ENCODE results near the gene PIK3C2B. TPM values are rescaled to one million over a fixed set of nuclear protein-coding genes. Genes with fewer than 3 reads are reported as not detected.

Gene PIK3C2B
- total and polyA plus RNA-seq, 2 donors (not counting 1 experiment from before 2014, with no cell fraction given) = 90.3 to 142 TPM

DNA sequence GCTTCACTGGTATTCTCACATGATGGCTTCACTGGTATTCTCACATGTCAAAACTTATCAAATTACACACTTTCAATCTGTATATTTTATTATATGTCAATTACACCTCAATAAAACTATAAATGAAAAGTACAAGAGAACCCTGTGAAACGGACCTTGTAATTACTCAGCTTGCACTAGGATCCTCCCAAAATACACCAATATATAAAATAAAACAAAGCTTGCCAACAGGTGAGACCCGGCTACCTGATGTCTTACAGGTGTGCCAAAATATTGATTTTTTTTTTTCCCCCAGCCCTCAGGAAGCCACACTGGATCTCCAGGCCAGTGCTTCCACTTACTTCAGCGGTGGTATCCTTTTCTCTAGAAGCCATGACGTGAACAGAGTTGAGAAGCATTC lies 22.9 kb downstream of the PIK3C2B start:
- POLR2A ChIA-PET = no interaction called here

DNA sequence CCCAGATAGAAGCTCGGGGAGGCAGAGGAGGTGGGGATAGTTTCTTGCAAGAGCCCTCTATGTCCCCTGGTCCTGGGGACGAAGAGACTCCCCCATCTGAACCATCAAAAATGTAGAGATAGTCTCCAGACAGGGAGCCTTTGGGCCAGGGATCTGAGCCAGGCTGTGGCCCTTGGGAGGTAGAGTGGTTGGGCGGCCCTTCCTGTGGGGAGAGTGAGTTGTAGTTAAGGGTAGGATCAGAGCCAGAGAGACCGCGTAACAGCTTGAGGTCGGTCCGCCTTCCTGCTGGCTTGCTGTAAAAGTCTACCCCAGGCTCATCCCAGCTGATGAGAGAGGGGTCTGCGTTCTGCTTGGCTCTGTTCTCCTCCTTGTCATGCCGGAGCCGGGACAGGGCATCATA lies 25.3 kb downstream of the PIK3C2B start:
- Histone ChIP-seq H4K20me1 (ENCODE audit: control insufficient read depth, insufficient read depth, low read length, poor library complexity, severe bottlenecking) (peaks cover 8% of the 10 kb centered on the region), H2AFZ (ENCODE audit: insufficient read depth, low read depth, low read length, poor library complexity, severe bottlenecking) (no peak overlapping the region), H3K36me3 (replicated peaks in 1 of 2; ENCODE audit: control extremely low read depth in 1 of 2, control insufficient read depth in 1 of 2, extremely low read depth in 1 of 2, insufficient read depth in 2 of 2, low read length in 1 of 2) (peaks cover 4 to 32% of the 10 kb centered on the region in 2 experiments), H3K4me3 (ENCODE audit: control extremely low read depth in 1 of 5, extremely low read depth in 1 of 5, insufficient read depth in 1 of 5, low read depth in 2 of 5, low read length in 4 of 5) (no peak overlapping the region), H3K27ac (ENCODE audit: low read length in 2 of 2) (no peak overlapping the region), H3K4me1 (ENCODE audit: control insufficient read depth in 2 of 2, insufficient read depth in 2 of 2, low read length in 2 of 2) (peaks cover 48 to 52% of the 10 kb centered on the region in 2 donors), H3K9me3 (ENCODE audit: control extremely low read depth in 1 of 3, control insufficient read depth in 2 of 3, insufficient read depth in 1 of 3, low read length in 2 of 3) (no peaks in the 10 kb centered on the region), H3K9ac (ENCODE audit: low read length) (no peak overlapping the region), H3K27me3 (replicated peaks in 1 of 4; ENCODE audit: control extremely low read depth in 1 of 4, control insufficient read depth in 3 of 4, insufficient read depth in 4 of 4, low read length in 3 of 4) (no peaks in the 10 kb centered on the region), H3K79me2 (ENCODE audit: control insufficient read depth, insufficient read depth, low read length) (peaks cover 75% of the 10 kb centered on the region), H3K4me2 (replicated peaks; ENCODE audit: low read depth, low read length, poor library complexity, severe bottlenecking) (no peak overlapping the region)
- ATAC-seq (ENCODE audit: low read depth) (no peak), DNase-seq (no peak)
- peaks cover 68% of the 10 kb centered on the region for H3K4me1 Mint-ChIP-seq
- ChIA-PET CTCF (interaction anchor here (1.5 to 1.7 kb wide), 2 partner anchors 9 to 25 kb away, joined by 4 read pairs; no protein-coding TSS in a partner anchor), POLR2A (no interaction called here)
- WGBS (ENCODE audit: insufficient coverage) = 100% methylated on average over 6 of the region's 10 CpGs
- H3K4me3 Mint-ChIP-seq = no peak overlapping the region
- H3K27me3 Mint-ChIP-seq = no peaks in the 10 kb centered on the region
- intact Hi-C loops (cut with micrococcal nuclease) = no loop called here
- H3K27ac Mint-ChIP-seq = no peak overlapping the region
- no peaks in the 10 kb centered on the region for H3K9me3 Mint-ChIP-seq (ENCODE audit: insufficient read depth)
- no peak for TF ChIP-seq EZH2 (IDR thresholded peaks at IDR 0.05; ENCODE audit: borderline replicate concordance, insufficient read depth, low read depth, low read length, poor library complexity, severe bottlenecking)
- TF ChIP-seq, protein P1, sequence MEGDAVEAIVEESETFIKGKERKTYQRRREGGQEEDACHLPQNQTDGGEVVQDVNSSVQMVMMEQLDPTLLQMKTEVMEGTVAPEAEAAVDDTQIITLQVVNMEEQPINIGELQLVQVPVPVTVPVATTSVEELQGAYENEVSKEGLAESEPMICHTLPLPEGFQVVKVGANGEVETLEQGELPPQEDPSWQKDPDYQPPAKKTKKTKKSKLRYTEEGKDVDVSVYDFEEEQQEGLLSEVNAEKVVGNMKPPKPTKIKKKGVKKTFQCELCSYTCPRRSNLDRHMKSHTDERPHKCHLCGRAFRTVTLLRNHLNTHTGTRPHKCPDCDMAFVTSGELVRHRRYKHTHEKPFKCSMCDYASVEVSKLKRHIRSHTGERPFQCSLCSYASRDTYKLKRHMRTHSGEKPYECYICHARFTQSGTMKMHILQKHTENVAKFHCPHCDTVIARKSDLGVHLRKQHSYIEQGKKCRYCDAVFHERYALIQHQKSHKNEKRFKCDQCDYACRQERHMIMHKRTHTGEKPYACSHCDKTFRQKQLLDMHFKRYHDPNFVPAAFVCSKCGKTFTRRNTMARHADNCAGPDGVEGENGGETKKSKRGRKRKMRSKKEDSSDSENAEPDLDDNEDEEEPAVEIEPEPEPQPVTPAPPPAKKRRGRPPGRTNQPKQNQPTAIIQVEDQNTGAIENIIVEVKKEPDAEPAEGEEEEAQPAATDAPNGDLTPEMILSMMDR (IDR thresholded peaks at IDR 0.05) = no peak

More for the DNA sequence above, 22.9 kb downstream of the PIK3C2B start:
- CTCF ChIA-PET = interaction anchor here (0.9 to 18.4 kb wide), 2 partner anchors 28 to 40 kb away, joined by 5 to 374 read pairs; partner anchors contain the start of gene PIK3C2B
- Mint-ChIP-seq H3K9me3 (ENCODE audit: insufficient read depth) (no peaks in the 10 kb centered on the region), H3K4me3 (no peak overlapping the region), H3K27me3 (no peaks in the 10 kb centered on the region), H3K27ac (no peak overlapping the region), H3K4me1 (peaks cover 67% of the 10 kb centered on the region)
- Histone ChIP-seq H3K9me3 (ENCODE audit: control extremely low read depth in 1 of 3, control insufficient read depth in 2 of 3, insufficient read depth in 1 of 3, low read length in 2 of 3) (no peaks in the 10 kb centered on the region), H2AFZ (ENCODE audit: insufficient read depth, low read depth, low read length, poor library complexity, severe bottlenecking) (no peak overlapping the region), H3K4me1 (ENCODE audit: control insufficient read depth in 2 of 2, insufficient read depth in 2 of 2, low read length in 2 of 2) (peaks cover 45 to 52% of the 10 kb centered on the region in 2 donors), H3K36me3 (replicated peaks in 1 of 2; ENCODE audit: control extremely low read depth in 1 of 2, control insufficient read depth in 1 of 2, extremely low read depth in 1 of 2, insufficient read depth in 2 of 2, low read length in 1 of 2) (peaks cover 9 to 40% of the 10 kb centered on the region in 2 experiments), H4K20me1 (ENCODE audit: control insufficient read depth, insufficient read depth, low read length, poor library complexity, severe bottlenecking) (peaks cover 24% of the 10 kb centered on the region), H3K27ac (ENCODE audit: low read length in 2 of 2) (peak overlapping the region in 1 of 2 donors; percentile 35), H3K27me3 (replicated peaks in 1 of 4; ENCODE audit: control extremely low read depth in 1 of 4, control insufficient read depth in 3 of 4, insufficient read depth in 4 of 4, low read length in 3 of 4) (no peaks in the 10 kb centered on the region), H3K4me2 (replicated peaks; ENCODE audit: low read depth, low read length, poor library complexity, severe bottlenecking) (no peak overlapping the region), H3K9ac (ENCODE audit: low read length) (no peak overlapping the region), H3K4me3 (ENCODE audit: control extremely low read depth in 1 of 5, extremely low read depth in 1 of 5, insufficient read depth in 1 of 5, low read depth in 2 of 5, low read length in 4 of 5) (no peak overlapping the region), H3K79me2 (ENCODE audit: control insufficient read depth, insufficient read depth, low read length) (peaks cover 88% of the 10 kb centered on the region)
- no peak for TF ChIP-seq EZH2 (IDR thresholded peaks at IDR 0.05; ENCODE audit: borderline replicate concordance, insufficient read depth, low read depth, low read length, poor library complexity, severe bottlenecking)
- DNase-seq (no peak), ATAC-seq (ENCODE audit: low read depth) (no peak)
- WGBS (ENCODE audit: insufficient coverage) = 96% methylated on average over 4 of the region's 4 CpGs
- intact Hi-C loops (cut with micrococcal nuclease) = no loop called here
